RWPE2 (cell line): ENCODE results near the gene LCE3C.

ENCODE experiments used
- ATAC-seq: fragments of 200-7000 bp; cut with Tn5 transposase; 3 replicates; pipeline ENCODE4 v1.9.1; 2021; ENCODE audit warnings: low read depth
- DNase-seq: peaks from one replicate; pipeline ENCODE4 v3.0.0-alpha.2; 2020; ENCODE audit warnings: low spot score
- H3K27ac ChIP-seq: fragments of 450-650 bp; 2 replicates; pipeline ENCODE4 v1.5.1; 2017; ENCODE audit warnings: mild to moderate bottlenecking; ENCODE audit not compliant: poor library complexity, severe bottlenecking
- H3K27me3 ChIP-seq: fragments of 250-450 bp; sonication (Bioruptor Pico); 2 replicates; pipeline ENCODE4 v1.5.1; 2021; ENCODE audit warnings: mild to moderate bottlenecking, moderate library complexity; ENCODE audit not compliant: insufficient read depth, poor library complexity, severe bottlenecking
- H3K36me3 ChIP-seq: fragments of 250-450 bp; sonication (Bioruptor Pico); 2 replicates; pipeline ENCODE4 v1.5.1; 2020; ENCODE audit warnings: low read depth, mild to moderate bottlenecking, moderate library complexity
- H3K4me1 ChIP-seq: fragments of 250-450 bp; sonication (Bioruptor Pico); 2 replicates; pipeline ENCODE4 v1.5.1; 2021; ENCODE audit warnings: mild to moderate bottlenecking, moderate library complexity; ENCODE audit not compliant: insufficient read depth, poor library complexity, severe bottlenecking
- H3K4me3 ChIP-seq: fragments of 250-450 bp; sonication (Bioruptor Pico); 2 replicates; pipeline ENCODE4 v1.5.1; 2021; ENCODE audit warnings: mild to moderate bottlenecking, moderate library complexity; ENCODE audit not compliant: severe bottlenecking
- H3K9me3 ChIP-seq: fragments of 250-450 bp; sonication (Bioruptor Pico); 2 replicates; pipeline ENCODE4 v1.5.1; 2021; ENCODE audit warnings: mild to moderate bottlenecking, moderate library complexity; ENCODE audit not compliant: severe bottlenecking
- TF ChIP-seq, protein P1 (sequence below): fragments of 450-650 bp; IDR thresholded peaks from one replicate; pipeline ENCODE4 v1.5.1; 2017; ENCODE audit warnings: mild to moderate bottlenecking, moderate library complexity; ENCODE audit not compliant: poor library complexity, severe bottlenecking

Gene LCE3C

DNA sequence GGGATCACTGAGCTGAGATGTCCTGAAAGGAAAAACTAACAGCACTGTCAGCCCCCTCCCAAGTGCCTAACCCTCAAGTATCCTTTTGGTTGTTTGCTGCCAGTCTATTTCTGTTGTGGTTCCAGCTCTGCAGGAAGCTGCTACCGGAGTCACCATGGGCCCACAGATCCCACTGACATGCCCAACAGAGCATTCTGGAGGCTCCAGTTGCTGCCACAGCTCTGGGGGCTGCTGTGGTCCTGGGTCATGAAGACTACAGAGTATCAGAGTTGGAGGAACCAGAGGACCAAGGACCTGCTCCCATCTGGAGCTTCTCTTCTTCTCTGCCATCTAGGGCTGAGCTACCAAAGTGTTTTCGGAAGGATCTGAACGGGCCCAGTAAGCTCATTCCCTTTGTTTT, 22.0 kb downstream of the LCE3C start:
- no peak for ATAC-seq
- H3K9me3 ChIP-seq: no peaks in the 10 kb centered on the region
- no peak for DNase-seq
- H3K27me3 ChIP-seq: no peaks in the 10 kb centered on the region
- no peak overlapping the region for H3K4me3 ChIP-seq
- TF ChIP-seq, protein P1, sequence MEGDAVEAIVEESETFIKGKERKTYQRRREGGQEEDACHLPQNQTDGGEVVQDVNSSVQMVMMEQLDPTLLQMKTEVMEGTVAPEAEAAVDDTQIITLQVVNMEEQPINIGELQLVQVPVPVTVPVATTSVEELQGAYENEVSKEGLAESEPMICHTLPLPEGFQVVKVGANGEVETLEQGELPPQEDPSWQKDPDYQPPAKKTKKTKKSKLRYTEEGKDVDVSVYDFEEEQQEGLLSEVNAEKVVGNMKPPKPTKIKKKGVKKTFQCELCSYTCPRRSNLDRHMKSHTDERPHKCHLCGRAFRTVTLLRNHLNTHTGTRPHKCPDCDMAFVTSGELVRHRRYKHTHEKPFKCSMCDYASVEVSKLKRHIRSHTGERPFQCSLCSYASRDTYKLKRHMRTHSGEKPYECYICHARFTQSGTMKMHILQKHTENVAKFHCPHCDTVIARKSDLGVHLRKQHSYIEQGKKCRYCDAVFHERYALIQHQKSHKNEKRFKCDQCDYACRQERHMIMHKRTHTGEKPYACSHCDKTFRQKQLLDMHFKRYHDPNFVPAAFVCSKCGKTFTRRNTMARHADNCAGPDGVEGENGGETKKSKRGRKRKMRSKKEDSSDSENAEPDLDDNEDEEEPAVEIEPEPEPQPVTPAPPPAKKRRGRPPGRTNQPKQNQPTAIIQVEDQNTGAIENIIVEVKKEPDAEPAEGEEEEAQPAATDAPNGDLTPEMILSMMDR: no peak
- no peak overlapping the region for H3K27ac ChIP-seq
- no peaks in the 10 kb centered on the region for H3K4me1 ChIP-seq
- H3K36me3 ChIP-seq: no peaks in the 10 kb centered on the region

DNA sequence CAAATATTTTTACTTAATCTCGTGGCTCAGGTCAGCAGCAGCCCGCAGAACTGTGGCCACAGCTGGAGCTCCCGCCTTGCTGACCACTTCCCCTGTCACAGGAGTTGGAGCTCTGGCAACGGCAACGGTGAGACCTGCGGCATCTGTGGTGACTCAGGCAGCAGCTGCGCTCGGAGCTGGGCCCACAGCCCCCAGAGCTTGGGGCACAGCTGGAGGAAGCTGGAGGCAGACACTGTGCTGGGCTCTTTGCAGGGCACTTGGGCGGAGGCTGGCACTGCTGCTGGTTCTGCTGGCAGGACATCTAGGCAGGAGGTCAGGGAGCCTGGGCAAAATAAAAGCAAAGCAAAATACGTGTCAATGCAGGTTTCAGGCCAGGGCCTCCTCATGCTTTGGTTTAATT, 22.8 kb downstream of the LCE3C start, which contains the start of gene LCE3A:
TSS of gene LCE3A (minus strand) at position 301 of the 400 bp plus-strand sequence. CDS start at position 301, 0 bp downstream.
- TF ChIP-seq, protein P1: no peak
- H3K36me3 ChIP-seq: no peaks in the 10 kb centered on the region
- ATAC-seq: no peak; the same call in 2 of the 3 replicates
- no peaks in the 10 kb centered on the region for H3K9me3 ChIP-seq
- H3K4me1 ChIP-seq: no peaks in the 10 kb centered on the region
- DNase-seq: no peak
- H3K27ac ChIP-seq: no peak within 1 kb of the TSS
- no peak within 1 kb of the TSS for H3K4me3 ChIP-seq
- no peaks in the 10 kb centered on the region for H3K27me3 ChIP-seq

DNA sequence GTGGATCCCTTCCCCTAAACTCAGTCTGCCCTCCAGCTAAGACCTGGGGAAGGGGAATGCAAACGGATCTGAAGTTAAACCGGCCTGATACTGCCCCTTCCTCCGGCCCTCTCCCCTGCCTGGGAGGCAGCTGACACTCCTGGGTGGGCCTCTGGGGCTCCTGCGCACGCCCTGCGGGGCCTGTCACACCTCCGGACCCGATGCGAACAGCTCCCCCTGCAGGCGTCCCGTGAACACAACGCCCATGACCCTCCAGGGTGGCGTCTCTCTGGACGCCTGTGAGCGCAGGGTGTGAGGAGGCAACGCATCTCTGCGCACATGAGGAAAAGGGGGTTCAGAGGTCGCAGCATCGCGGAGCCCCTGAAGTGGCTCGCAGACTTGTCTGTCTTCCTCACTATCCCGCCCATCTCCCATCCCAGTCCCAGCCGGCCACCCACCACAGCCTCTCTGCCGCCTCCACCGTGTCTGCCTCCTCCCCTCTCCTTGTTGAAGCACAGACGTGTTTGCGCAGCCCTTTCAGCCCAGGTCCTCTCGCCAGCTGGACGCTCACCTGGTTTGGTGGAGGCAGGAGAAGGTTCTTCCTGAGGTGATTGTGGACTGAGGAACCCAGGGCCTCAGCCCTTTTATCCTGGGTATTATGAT, 23.3 kb downstream of the LCE3C start:
- no peak overlapping the region for H3K27ac ChIP-seq
- no peaks in the 10 kb centered on the region for H3K36me3 ChIP-seq
- TF ChIP-seq, protein P1: peak; percentile 9
- H3K4me1 ChIP-seq: no peaks in the 10 kb centered on the region
- no peak overlapping the region for H3K4me3 ChIP-seq
- no peaks in the 10 kb centered on the region for H3K9me3 ChIP-seq
- no peak for ATAC-seq
- no peaks in the 10 kb centered on the region for H3K27me3 ChIP-seq
- DNase-seq: no peak

DNA sequence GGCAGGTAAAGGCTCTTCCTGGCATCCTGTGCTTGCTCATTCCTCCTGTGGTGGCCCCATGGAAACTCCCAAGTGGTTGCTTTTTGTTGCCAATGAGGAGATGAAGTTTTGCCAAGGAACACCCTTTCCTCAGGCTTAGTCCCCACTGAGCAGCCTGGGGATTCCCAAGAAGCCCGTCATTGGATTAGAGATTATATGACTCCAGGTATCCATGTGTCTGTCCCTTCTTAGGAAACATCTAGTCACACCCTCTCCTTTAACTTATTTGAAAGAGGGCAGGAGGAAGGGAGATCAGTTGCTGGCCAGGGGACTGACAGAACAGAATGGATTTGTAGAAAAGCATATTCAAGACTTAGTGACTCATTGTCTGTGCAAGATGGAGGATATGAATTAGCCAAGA, 26.7 kb downstream of the LCE3C start:
- H3K36me3 ChIP-seq: no peaks in the 10 kb centered on the region
- DNase-seq: no peak
- ATAC-seq: no peak
- no peak overlapping the region for H3K27ac ChIP-seq
- TF ChIP-seq, protein P1: no peak
- no peaks in the 10 kb centered on the region for H3K4me1 ChIP-seq
- H3K27me3 ChIP-seq: no peaks in the 10 kb centered on the region
- H3K4me3 ChIP-seq: no peak overlapping the region
- H3K9me3 ChIP-seq: no peaks in the 10 kb centered on the region

DNA sequence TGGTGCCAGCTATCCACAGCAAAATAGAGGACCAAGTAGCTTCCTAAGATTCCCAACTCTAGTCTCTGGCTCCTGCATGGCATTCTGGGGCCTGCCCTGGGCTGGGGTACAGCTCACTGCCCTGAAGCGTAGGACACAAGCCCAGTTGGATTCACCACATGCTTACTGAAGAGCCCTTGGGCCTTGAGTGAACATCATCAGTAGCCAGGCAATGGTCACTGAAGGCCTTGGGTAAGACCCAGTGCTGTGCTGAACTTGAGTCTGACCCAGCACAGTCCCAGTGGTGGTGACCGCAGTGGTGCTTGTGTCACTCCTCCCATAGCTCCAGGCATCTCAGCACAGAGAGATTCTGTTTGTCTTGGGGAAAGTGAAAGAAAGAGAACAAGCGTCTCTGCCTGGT, 30.6 kb downstream of the LCE3C start:
- no peak overlapping the region for H3K4me3 ChIP-seq
- no peak overlapping the region for H3K27ac ChIP-seq
- no peaks in the 10 kb centered on the region for H3K9me3 ChIP-seq
- ATAC-seq (no peak), DNase-seq (no peak)
- no peaks in the 10 kb centered on the region for H3K27me3 ChIP-seq
- TF ChIP-seq, protein P1: no peak
- H3K36me3 ChIP-seq: no peaks in the 10 kb centered on the region
- H3K4me1 ChIP-seq: no peaks in the 10 kb centered on the region
